HepG2 (cell line): ENCODE measurements around the gene NKAIN4. TPM values are rescaled to one million over a fixed set of nuclear protein-coding genes. Genes with fewer than 3 reads are reported as not detected.

Experiments used
- CC2D1A ChIP-seq: sonication (generic); formaldehyde crosslinking; IDR thresholded peaks from 2 replicates; pipeline ENCODE4 v1.8.1; 2023; ENCODE audit warnings: mild to moderate bottlenecking, missing genetic modification reagents
- DR1 ChIP-seq: sonication (generic); formaldehyde crosslinking; IDR thresholded peaks from 2 replicates; pipeline ENCODE4 v1.8.0; 2021; ENCODE audit warnings: mild to moderate bottlenecking, missing genetic modification reagents, inconsistent platforms
- ESRRA ChIP-seq: sonication (generic); formaldehyde crosslinking; IDR thresholded peaks from 2 replicates; pipeline ENCODE4 v1.5.1; 2020; ENCODE audit warnings: mild to moderate bottlenecking, low read depth, missing genetic modification reagents
- GLI4 ChIP-seq: sonication (generic); formaldehyde crosslinking; IDR thresholded peaks from 2 replicates; pipeline ENCODE4 v1.5.1; 2020; ENCODE audit warnings: missing genetic modification reagents, mild to moderate bottlenecking, moderate library complexity, borderline replicate concordance
- JUNB ChIP-seq: sonication (generic); formaldehyde crosslinking; IDR thresholded peaks from 2 replicates; pipeline ENCODE4 v1.8.0; 2022; ENCODE audit warnings: missing genetic modification reagents, mild to moderate bottlenecking, borderline replicate concordance
- MAFF ChIP-seq: IDR thresholded peaks from 2 replicates; pipeline ENCODE4 v1.6.1; 2011; ENCODE audit warnings: low read depth, low read length, improper control_type of control experiment
- MTF2 ChIP-seq: sonication (generic); formaldehyde crosslinking; IDR thresholded peaks from 2 replicates; pipeline ENCODE4 v1.5.0; 2020; ENCODE audit warnings: missing genetic modification reagents, borderline replicate concordance
- NFE2L2 ChIP-seq: fragments of 150-350 bp; IDR thresholded peaks from 2 replicates; pipeline ENCODE4 v1.6.1; 2014; ENCODE audit warnings: low read length
- NONO ChIP-seq, 2 experiments: fragments of 450-650 bp in 1 of 2; sonication (generic) in 1 of 2; formaldehyde crosslinking in 1 of 2; IDR thresholded peaks in 1 of 2; conservative IDR thresholded peaks in 1 of 2; 2 replicates each; pipeline versions ENCODE4 v1.6.1 to v1.8.0; 2017 to 2022; ENCODE audit warnings: mild to moderate bottlenecking in 1 of 2, missing genetic modification reagents in 1 of 2, moderate library complexity in 1 of 2
- NR2F1 ChIP-seq, 2 experiments: fragments of 450-650 bp in 1 of 2; formaldehyde crosslinking in 1 of 2; IDR thresholded peaks; 2 replicates each; pipeline versions ENCODE4 v1.5.0 to v1.6.1; 2016 to 2020; ENCODE audit warnings: mild to moderate bottlenecking in 1 of 2, missing compliant biosample characterization in 1 of 2, missing genetic modification reagents in 1 of 2, moderate library complexity in 1 of 2
- ONECUT2 ChIP-seq: sonication (generic); formaldehyde crosslinking; IDR thresholded peaks from 2 replicates; pipeline ENCODE4 v1.4.0; 2020; ENCODE audit warnings: missing genetic modification reagents
- PBX3 ChIP-seq: sonication (generic); formaldehyde crosslinking; IDR thresholded peaks from 2 replicates; pipeline ENCODE4 v1.8.1; 2023; ENCODE audit warnings: missing genetic modification reagents, inconsistent platforms, borderline replicate concordance
- PHB2 ChIP-seq: fragments of 450-650 bp; IDR thresholded peaks from 2 replicates; pipeline ENCODE4 v1.6.1; 2018; ENCODE audit not compliant: partially characterized antibody
- POGZ ChIP-seq: sonication (generic); formaldehyde crosslinking; IDR thresholded peaks from 2 replicates; pipeline ENCODE4 v1.4.0; 2020; ENCODE audit warnings: mild to moderate bottlenecking, missing genetic modification reagents
- PTBP1 ChIP-seq: fragments of 200-400 bp; formaldehyde crosslinking; IDR thresholded peaks from 2 replicates; pipeline ENCODE4 v1.6.1; 2018; ENCODE audit warnings: low read length, low read depth; ENCODE audit not compliant: poor library complexity, severe bottlenecking
- SMARCE1 ChIP-seq: fragments of 450-650 bp; IDR thresholded peaks from 2 replicates; pipeline ENCODE4 v1.6.1; 2017; ENCODE audit warnings: borderline replicate concordance
- SMC3 ChIP-seq: IDR thresholded peaks from 2 replicates; pipeline ENCODE4 v1.6.1; 2011; ENCODE audit warnings: low read length, improper control_type of control experiment
- SP4 ChIP-seq: sonication (generic); formaldehyde crosslinking; IDR thresholded peaks from 2 replicates; pipeline ENCODE4 v1.8.1; 2023; ENCODE audit warnings: mild to moderate bottlenecking, missing genetic modification reagents
- TAF1 ChIP-seq: sonication (generic); formaldehyde crosslinking; IDR thresholded peaks from 2 replicates; pipeline ENCODE4 v1.4.0; 2020; ENCODE audit warnings: missing genetic modification reagents
- TBX3 ChIP-seq: fragments of 450-650 bp; IDR thresholded peaks from 2 replicates; pipeline ENCODE4 v1.6.1; 2017; ENCODE audit warnings: antibody characterized with exemption, mild to moderate bottlenecking, inconsistent platforms, borderline replicate concordance
- ZFP36 ChIP-seq: fragments of 150-350 bp; IDR thresholded peaks from 2 replicates; pipeline ENCODE4 v1.6.1; 2018; ENCODE audit warnings: borderline replicate concordance, low read length, low read depth; ENCODE audit not compliant: partially characterized antibody
- ZNF317 ChIP-seq: sonication (generic); formaldehyde crosslinking; IDR thresholded peaks from 2 replicates; pipeline ENCODE4 v1.5.0; 2020; ENCODE audit warnings: mild to moderate bottlenecking, missing genetic modification reagents
- ZNF335 ChIP-seq: sonication (generic); formaldehyde crosslinking; IDR thresholded peaks from 2 replicates; pipeline ENCODE4 v1.4.0; 2020; ENCODE audit warnings: missing genetic modification reagents
- ZNF512B ChIP-seq: sonication (generic); formaldehyde crosslinking; IDR thresholded peaks from 2 replicates; pipeline ENCODE4 v1.5.1; 2020; ENCODE audit warnings: missing genetic modification reagents, mild to moderate bottlenecking, borderline replicate concordance
- ZNF549 ChIP-seq: sonication (generic); formaldehyde crosslinking; IDR thresholded peaks from 2 replicates; pipeline ENCODE4 v1.5.0; 2020; ENCODE audit warnings: missing genetic modification reagents
- ZNF629 ChIP-seq: sonication (generic); formaldehyde crosslinking; conservative IDR thresholded peaks from 2 replicates; pipeline ENCODE4 v1.5.0; 2020; ENCODE audit warnings: missing genetic modification reagents
- polyA plus RNA-seq, 8 experiments: library from polyadenylated mRNA; depleted of rRNA in 3 of 8; stranded (reverse) in 7 of 8; unstranded in 1 of 8; fragments of >200 nt; fragmentation: Illumina TruSeq in 4 of 8; extraction: Trizol in 4 of 8; gene quantifications; 2 replicates each; pipeline versions ENCODE4 v1.2.1 to v1.2.3, GENCODE V29; 2011 to 2016; ENCODE audit warnings: low read depth in 4 of 8, missing spikeins in 1 of 8, mixed read lengths in 1 of 8; ENCODE audit not compliant: insufficient read depth in 1 of 8
- total RNA-seq, 5 experiments: library from RNA; depleted of rRNA; stranded (reverse); fragments of >200 nt; fragmentation: Illumina TruSeq; extraction: Trizol; gene quantifications; 2 replicates each; pipeline ENCODE4 v1.2.3, GENCODE V29; 2016; ENCODE audit warnings: low read depth in 1 of 5

NKAIN4 gene
- total and polyA plus RNA-seq, 2 of the 13 experiments (the other 11 are each of a cell fraction or from before 2014, with no cell fraction given) = not detected

GRCh38 chr20:63216041-63216848 lies 38.0 kb downstream of the NKAIN4 start, which contains the start of gene YTHDF1 (continued):
- TF ChIP-seq ZFP36 = no peak
- TF ChIP-seq ESRRA = peak; percentile 80; the same call in 1 of the 2 replicates
- peak; percentile 77 for TF ChIP-seq ZNF317 (CRISPR knock-in tag)
- peak; percentile 83 for TF ChIP-seq TAF1
- TF ChIP-seq CC2D1A (CRISPR knock-in tag) = peak; percentile 23; the same call in 1 of the 2 replicates
- no peak for TF ChIP-seq TBX3
- TF ChIP-seq ZNF549 (CRISPR knock-in tag) = no peak
- TF ChIP-seq NONO (IDR thresholded peaks at IDR 0.05) = no peak
- TF ChIP-seq NONO (CRISPR knock-in tag; conservative IDR thresholded peaks at IDR 0.05) = peak; percentile 83
- no peak for TF ChIP-seq JUNB
- no peak for TF ChIP-seq SMC3
- TF ChIP-seq MAFF = no peak
- peak; percentile 52; the same call in 1 of the 2 replicates for TF ChIP-seq POGZ
- no peak for TF ChIP-seq PHB2
- TF ChIP-seq NFE2L2 = no peak
- TF ChIP-seq ZNF512B (CRISPR knock-in tag) = peak; percentile 86; the same call in 1 of the 2 replicates
- peak; percentile 92 for TF ChIP-seq SP4 (CRISPR knock-in tag)
- TF ChIP-seq ZNF629 (CRISPR knock-in tag) = peak; percentile 32; the same call in 1 of the 2 replicates
- no peak; the same call in none of the 2 replicates for TF ChIP-seq ONECUT2 (CRISPR knock-in tag)
- peak; percentile 80; the same call in 1 of the 2 replicates for TF ChIP-seq PBX3 (CRISPR knock-in tag)
- TF ChIP-seq MTF2 = peak; percentile 97; the same call in 1 of the 2 replicates
- TF ChIP-seq SMARCE1 = no peak
- peak; percentile 74 for TF ChIP-seq DR1 (CRISPR knock-in tag)
- TF ChIP-seq GLI4 (CRISPR knock-in tag) = no peak; the same call in 1 of the 2 replicates
- peak; percentile 75 for TF ChIP-seq PTBP1
- no peak; the same call in 1 of the 2 replicates for TF ChIP-seq ZNF335 (CRISPR knock-in tag)
- TF ChIP-seq NR2F1 (CRISPR knock-in tag; IDR thresholded peaks at IDR 0.05) = no peak; a peak in 1 of 4 replicates
